Stimulated activated CD4-positive, alpha-beta T cell treated with anti-CD3 and anti-CD28 coated beads, Interleukin-15, amount 100 ng/mL, for 48 hours (primary cell): ENCODE results near the gene BNC1.
"Not testable (repeated sequence)": the region's sequence is repeated elsewhere in the genome, so short reads cannot be mapped to it uniquely, and the experiment has no call there.

Experiments used
- DNase-seq, 2 donors: peaks; one replicate each; pipeline ENCODE4 v3.0.0-alpha.2; 2020; ENCODE audit warnings: low read depth in 2 of 2

Gene BNC1

GRCh38 chr15:83248151-83249029, 36.1 kb downstream of the BNC1 start:
- DNase-seq: peak in 1 of 2 donors; percentile 13

- DNase-seq: no peak
Measured at GRCh38 chr15:83243634-83244033, 40.8 kb downstream of the BNC1 start.

GRCh38 chr15:83230242-83230641, 54.2 kb downstream of the BNC1 start:
- no peak for DNase-seq

- no peak for DNase-seq
Measured at GRCh38 chr15:83225449-83225848, 59.0 kb downstream of the BNC1 start.

- DNase-seq: not testable (repeated sequence)
Measured at GRCh38 chr15:83221781-83222180, 62.7 kb downstream of the BNC1 start.

- no peak for DNase-seq
Measured at GRCh38 chr15:83219026-83219425, 65.4 kb downstream of the BNC1 start.

GRCh38 chr15:83215306-83215705, 69.2 kb downstream of the BNC1 start:
- DNase-seq: no peak

- no peak for DNase-seq
Measured at GRCh38 chr15:83210619-83211018, 73.8 kb downstream of the BNC1 start.

- DNase-seq: no peak
Measured at GRCh38 chr15:83209333-83209732, 75.1 kb downstream of the BNC1 start.

- DNase-seq: no peak
Measured at GRCh38 chr15:83208367-83208661, 76.2 kb downstream of the BNC1 start.

GRCh38 chr15:83207660-83208366, 76.7 kb downstream of the BNC1 start, which contains the start of gene HDGFL3:
HDGFL3 (minus strand) TSS chr15:83207823; CDS start chr15:83207414, 409 bp downstream.
- DNase-seq: no peak

- no peak for DNase-seq
Measured at GRCh38 chr15:83207009-83207659, 77.3 kb downstream of the BNC1 start.

GRCh38 chr15:83206526-83207008, 77.9 kb downstream of the BNC1 start:
- no peak for DNase-seq
